K562 (cell line): ENCODE measurements around the gene LRRC27.

ENCODE experiments used
- ATF1 ChIP-seq, 2 experiments: fragments of 450-650 bp in 1 of 2; IDR thresholded peaks; 2 replicates each; pipeline ENCODE4 v1.6.1; 2016; ENCODE audit warnings: missing compliant biosample characterization in 1 of 2, missing genetic modification characterization in 1 of 2
- ZNF766 ChIP-seq: fragments of 200-800 bp; sonication (Bioruptor generic); conservative IDR thresholded peaks from 2 replicates; pipeline ENCODE4 v1.6.1; 2016; ENCODE audit warnings: missing genetic modification characterization, missing compliant biosample characterization
- TF ChIP-seq, protein P1 (sequence below), 3 experiments: IDR thresholded peaks in 2 of 3; conservative IDR thresholded peaks in 1 of 3; 2 replicates each; pipeline ENCODE4 v1.5.1; 2011 to 2012; ENCODE audit warnings: low read length in 3 of 3, mild to moderate bottlenecking in 3 of 3, control low read depth in 2 of 3, improper control_type of control experiment in 1 of 3, inconsistent platforms in 1 of 3, low read depth in 1 of 3, mixed read lengths in 1 of 3, moderate library complexity in 1 of 3; ENCODE audit not compliant: insufficient read depth in 2 of 3

DNA sequence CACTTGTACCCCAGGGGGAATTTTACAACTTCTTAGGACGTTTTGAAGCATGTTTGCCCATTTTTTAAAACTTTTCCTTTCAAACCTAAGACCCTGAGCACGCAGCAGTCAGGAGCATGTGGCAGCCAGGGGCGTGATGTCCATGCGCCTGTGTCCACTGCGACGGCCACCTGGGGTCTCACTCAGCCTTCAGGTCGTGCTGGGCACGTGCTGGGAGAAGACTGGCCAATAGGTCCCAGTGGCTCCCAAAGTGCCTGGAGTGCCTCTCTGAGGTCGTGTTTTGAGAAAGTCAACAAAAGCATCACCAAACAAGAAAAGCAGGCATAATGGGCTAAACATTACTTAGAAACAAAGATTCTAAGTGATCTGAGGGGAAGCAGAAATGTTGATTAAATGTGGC, 14.8 kb downstream of the LRRC27 start:
- TF ChIP-seq, protein P1, sequence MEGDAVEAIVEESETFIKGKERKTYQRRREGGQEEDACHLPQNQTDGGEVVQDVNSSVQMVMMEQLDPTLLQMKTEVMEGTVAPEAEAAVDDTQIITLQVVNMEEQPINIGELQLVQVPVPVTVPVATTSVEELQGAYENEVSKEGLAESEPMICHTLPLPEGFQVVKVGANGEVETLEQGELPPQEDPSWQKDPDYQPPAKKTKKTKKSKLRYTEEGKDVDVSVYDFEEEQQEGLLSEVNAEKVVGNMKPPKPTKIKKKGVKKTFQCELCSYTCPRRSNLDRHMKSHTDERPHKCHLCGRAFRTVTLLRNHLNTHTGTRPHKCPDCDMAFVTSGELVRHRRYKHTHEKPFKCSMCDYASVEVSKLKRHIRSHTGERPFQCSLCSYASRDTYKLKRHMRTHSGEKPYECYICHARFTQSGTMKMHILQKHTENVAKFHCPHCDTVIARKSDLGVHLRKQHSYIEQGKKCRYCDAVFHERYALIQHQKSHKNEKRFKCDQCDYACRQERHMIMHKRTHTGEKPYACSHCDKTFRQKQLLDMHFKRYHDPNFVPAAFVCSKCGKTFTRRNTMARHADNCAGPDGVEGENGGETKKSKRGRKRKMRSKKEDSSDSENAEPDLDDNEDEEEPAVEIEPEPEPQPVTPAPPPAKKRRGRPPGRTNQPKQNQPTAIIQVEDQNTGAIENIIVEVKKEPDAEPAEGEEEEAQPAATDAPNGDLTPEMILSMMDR (IDR thresholded peaks at IDR 0.05 in 2 of 3, conservative IDR thresholded peaks at IDR 0.05 in 1 of 3; ENCODE audit: insufficient read depth in 2 of 3, low read depth in 1 of 3, low read length in 3 of 3) = no peak
- TF ChIP-seq ATF1 (CRISPR knock-in tag; IDR thresholded peaks at IDR 0.05) (no peak), ATF1 (tag; IDR thresholded peaks at IDR 0.05) (no peak), ZNF766 (CRISPR knock-in tag) (no peak)
